ENCODE results near the gene METTL21C. TPM values are rescaled to one million over a fixed set of nuclear protein-coding genes. Genes with fewer than 3 reads are reported as not detected.

The METTL21C gene
- total RNA-seq, 2 donors from 2014 or later, result not detected

GRCh38 chr13:102724923-102725322 lies 30.1 kb upstream of the METTL21C start:
- TF ChIP-seq POLR2A (IDR thresholded peaks at IDR 0.05) (no peak), POLR2AphosphoS5 (IDR thresholded peaks at IDR 0.05) (no peak)
- TF ChIP-seq, protein P1, sequence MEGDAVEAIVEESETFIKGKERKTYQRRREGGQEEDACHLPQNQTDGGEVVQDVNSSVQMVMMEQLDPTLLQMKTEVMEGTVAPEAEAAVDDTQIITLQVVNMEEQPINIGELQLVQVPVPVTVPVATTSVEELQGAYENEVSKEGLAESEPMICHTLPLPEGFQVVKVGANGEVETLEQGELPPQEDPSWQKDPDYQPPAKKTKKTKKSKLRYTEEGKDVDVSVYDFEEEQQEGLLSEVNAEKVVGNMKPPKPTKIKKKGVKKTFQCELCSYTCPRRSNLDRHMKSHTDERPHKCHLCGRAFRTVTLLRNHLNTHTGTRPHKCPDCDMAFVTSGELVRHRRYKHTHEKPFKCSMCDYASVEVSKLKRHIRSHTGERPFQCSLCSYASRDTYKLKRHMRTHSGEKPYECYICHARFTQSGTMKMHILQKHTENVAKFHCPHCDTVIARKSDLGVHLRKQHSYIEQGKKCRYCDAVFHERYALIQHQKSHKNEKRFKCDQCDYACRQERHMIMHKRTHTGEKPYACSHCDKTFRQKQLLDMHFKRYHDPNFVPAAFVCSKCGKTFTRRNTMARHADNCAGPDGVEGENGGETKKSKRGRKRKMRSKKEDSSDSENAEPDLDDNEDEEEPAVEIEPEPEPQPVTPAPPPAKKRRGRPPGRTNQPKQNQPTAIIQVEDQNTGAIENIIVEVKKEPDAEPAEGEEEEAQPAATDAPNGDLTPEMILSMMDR (IDR thresholded peaks at IDR 0.05), result peak in 3 of 4 experiments; percentile 29 to 50 (median 49)
- no peaks in the 10 kb centered on the region for H3K9me3 ChIP-seq
- intact Hi-C loops (cut with DNase I), result no loop called here
- no peak for DNase-seq (ENCODE audit: low spot score)
- no peak overlapping the region for H3K4me3 ChIP-seq
- no peak overlapping the region for H3K27ac ChIP-seq
- no peaks in the 10 kb centered on the region for H3K27me3 ChIP-seq (replicated peaks; ENCODE audit: insufficient read depth)
- no peaks in the 10 kb centered on the region for H3K4me1 ChIP-seq (replicated peaks)
- 41% methylated on average over 6 of the region's 6 CpGs for WGBS
- no peaks in the 10 kb centered on the region for H3K36me3 ChIP-seq

DNA sequence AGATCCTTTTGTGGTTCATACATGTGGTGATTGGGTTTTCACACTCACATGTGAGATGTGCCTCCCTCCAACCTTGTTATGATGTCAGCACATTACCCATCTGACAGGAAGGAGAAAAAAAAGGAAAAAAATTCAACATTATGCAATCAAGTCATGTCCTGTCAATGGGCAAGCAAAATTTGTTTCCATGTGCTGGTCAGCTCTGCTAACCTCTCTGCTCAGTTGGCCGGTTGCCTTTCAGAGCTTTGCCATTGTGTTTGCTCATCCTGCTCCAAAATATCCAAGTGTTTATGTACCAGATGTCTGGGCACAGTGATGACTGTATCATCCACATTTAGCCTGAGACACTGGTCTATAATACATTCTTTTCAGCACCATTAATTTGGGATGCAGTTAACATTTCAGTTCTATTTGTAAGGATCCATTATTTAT lies 27.0 kb upstream of the METTL21C start:
- no peak for DNase-seq (ENCODE audit: low spot score)
- Histone ChIP-seq H3K36me3 (no peaks in the 10 kb centered on the region), H3K27ac (no peak overlapping the region), H3K4me3 (no peak overlapping the region), H3K4me1 (replicated peaks) (no peaks in the 10 kb centered on the region), H3K9me3 (no peaks in the 10 kb centered on the region), H3K27me3 (replicated peaks; ENCODE audit: insufficient read depth) (no peaks in the 10 kb centered on the region)
- WGBS, result 95% methylated on average over 1 of the region's 1 CpG
- TF ChIP-seq POLR2AphosphoS5 (IDR thresholded peaks at IDR 0.05) (no peak), POLR2A (IDR thresholded peaks at IDR 0.05) (no peak)
- TF ChIP-seq, protein P1 (IDR thresholded peaks at IDR 0.05), result no peak
- intact Hi-C loops (cut with DNase I), result no loop called here

DNA sequence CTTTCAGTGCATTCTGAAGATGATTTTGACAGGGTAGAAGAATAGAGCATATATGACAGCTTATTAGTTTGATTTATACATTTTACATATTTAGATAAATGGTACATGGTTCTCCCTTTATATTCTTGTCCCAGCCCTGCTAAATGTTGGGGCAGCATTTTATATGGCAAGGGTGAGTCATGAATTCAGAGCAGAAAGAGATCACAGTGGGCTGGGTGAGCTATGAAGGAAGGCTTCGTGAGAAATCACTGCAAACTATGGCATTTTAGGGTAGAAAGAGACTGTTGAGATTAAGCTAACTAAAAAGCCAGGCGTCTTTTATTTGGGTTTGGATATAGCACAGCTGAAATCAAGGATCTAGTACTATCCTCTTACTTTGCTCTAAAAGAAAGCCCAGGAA lies 23.9 kb upstream of the METTL21C start:
- Histone ChIP-seq H3K27ac (no peak overlapping the region), H3K27me3 (replicated peaks; ENCODE audit: insufficient read depth) (no peaks in the 10 kb centered on the region), H3K36me3 (no peaks in the 10 kb centered on the region), H3K4me3 (no peak overlapping the region), H3K9me3 (no peaks in the 10 kb centered on the region), H3K4me1 (replicated peaks) (no peaks in the 10 kb centered on the region)
- intact Hi-C loops (cut with DNase I), result no loop called here
- 66% methylated on average over 2 of the region's 2 CpGs for WGBS
- TF ChIP-seq, protein P1 (IDR thresholded peaks at IDR 0.05), result no peak
- TF ChIP-seq POLR2A (IDR thresholded peaks at IDR 0.05) (no peak), POLR2AphosphoS5 (IDR thresholded peaks at IDR 0.05) (no peak)
- DNase-seq (ENCODE audit: low spot score), result no peak

- intact Hi-C loops (cut with DNase I), result no loop called here
- H3K4me3 ChIP-seq, result no peak overlapping the region
- no peaks in the 10 kb centered on the region for H3K36me3 ChIP-seq
- no peak for DNase-seq (ENCODE audit: low spot score)
- H3K27ac ChIP-seq, result no peak overlapping the region
- TF ChIP-seq POLR2AphosphoS5 (IDR thresholded peaks at IDR 0.05), result no peak
- TF ChIP-seq, protein P1 (IDR thresholded peaks at IDR 0.05), result no peak
- TF ChIP-seq POLR2A (IDR thresholded peaks at IDR 0.05), result no peak
- H3K27me3 ChIP-seq (replicated peaks; ENCODE audit: insufficient read depth), result no peaks in the 10 kb centered on the region
- WGBS, result 73% methylated on average over 1 of the region's 1 CpG
- no peaks in the 10 kb centered on the region for H3K4me1 ChIP-seq (replicated peaks)
- H3K9me3 ChIP-seq, result no peaks in the 10 kb centered on the region
These were observed 20.6 kb upstream of the METTL21C start for GRCh38 chr13:102715447-102715846.

DNA sequence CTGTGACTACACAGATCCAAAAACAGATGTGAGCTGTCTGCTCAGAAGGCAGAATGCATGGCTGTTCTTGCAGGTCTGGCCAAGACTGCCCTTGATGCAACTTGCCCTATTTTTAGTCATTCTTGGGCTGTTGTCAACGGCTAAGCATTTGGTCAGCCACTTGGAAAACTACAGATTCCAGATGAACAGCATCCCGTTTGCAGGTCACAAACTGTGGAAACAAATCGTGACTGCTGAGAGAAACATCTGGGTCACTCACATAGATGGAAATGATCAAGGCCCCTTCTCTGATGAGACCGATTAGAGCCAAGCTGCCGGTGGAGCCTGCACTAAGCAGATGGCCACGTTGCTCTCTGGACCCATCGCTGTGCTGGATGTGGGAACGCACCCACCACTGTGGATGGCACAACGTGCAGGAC lies 15.4 kb upstream of the METTL21C start:
- DNase-seq (ENCODE audit: low spot score), result no peak
- TF ChIP-seq POLR2AphosphoS5 (IDR thresholded peaks at IDR 0.05) (no peak), POLR2A (IDR thresholded peaks at IDR 0.05) (no peak)
- TF ChIP-seq, protein P1 (IDR thresholded peaks at IDR 0.05), result no peak
- 80% methylated on average over 9 of the region's 9 CpGs for WGBS
- H3K36me3 ChIP-seq, result no peaks in the 10 kb centered on the region
- H3K4me1 ChIP-seq (replicated peaks), result no peaks in the 10 kb centered on the region
- H3K27ac ChIP-seq, result no peak overlapping the region
- H3K9me3 ChIP-seq, result no peaks in the 10 kb centered on the region
- intact Hi-C loops (cut with DNase I), result no loop called here
- no peaks in the 10 kb centered on the region for H3K27me3 ChIP-seq (replicated peaks; ENCODE audit: insufficient read depth)
- H3K4me3 ChIP-seq, result no peak overlapping the region
